ACHN (cell line): ENCODE data around the gene VRK2.
A peak's percentile ranks its signal among the peaks of the same experiment; 100 is the strongest.
"Not testable (repeated sequence)": the region's sequence is repeated elsewhere in the genome, so short reads cannot be mapped to it uniquely, and the experiment has no call there.

Experiments used
- DNase-seq: peaks from one replicate; pipeline ENCODE4 v3.0.0-alpha.2; 2015
- in situ Hi-C: cut with HindIII; loops from 2 replicates; pipeline ENCODE4 v1.10.0; 2017; ENCODE audit warnings: low sequenced_read_pairs, low pct_ligation_motif_present, low pct_unique_long_range_greater_than_20kb

VRK2 gene

DNA sequence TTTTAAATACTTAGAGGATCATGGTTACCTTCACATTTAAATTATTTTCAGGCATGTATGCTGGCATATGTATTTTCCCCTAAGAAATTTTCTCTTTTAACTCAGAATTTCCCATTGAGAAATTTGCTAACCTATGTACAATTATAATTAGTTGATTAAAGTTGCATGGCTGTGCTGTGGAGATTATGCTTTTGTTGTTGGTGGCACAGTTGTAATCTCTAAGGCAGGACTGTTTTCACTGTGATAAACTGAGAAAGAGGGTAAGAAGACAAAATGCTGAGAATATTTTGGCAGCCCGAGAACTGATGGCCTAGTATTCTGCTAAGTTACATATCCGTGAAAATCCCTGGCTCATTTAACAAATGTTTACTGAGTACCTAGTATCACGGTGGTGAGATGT lies 1.4 kb downstream of the VRK2 start:
- DNase-seq: no peak
- in situ Hi-C loops: no loop called here

DNA sequence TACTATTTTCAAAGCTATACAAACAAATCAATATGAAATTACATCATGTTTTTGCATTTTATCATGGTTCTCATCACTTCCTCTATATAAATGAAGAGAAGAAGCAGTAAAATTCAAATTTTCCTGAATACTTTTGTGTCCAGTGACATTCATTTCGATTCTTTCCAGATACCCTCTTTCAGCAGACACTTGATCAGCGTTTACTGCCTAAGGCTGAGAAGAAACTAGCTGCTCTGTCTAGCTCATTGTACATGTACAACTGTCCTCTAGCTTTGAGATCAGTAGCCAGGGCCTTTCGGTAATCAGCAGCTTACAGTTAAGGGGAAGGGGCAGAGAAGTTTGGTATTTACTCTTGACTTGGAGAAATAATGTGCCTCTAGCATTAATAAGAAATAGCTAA lies 4.8 kb downstream of the VRK2 start:
- in situ Hi-C loops: no loop called here
- no peak for DNase-seq

DNA sequence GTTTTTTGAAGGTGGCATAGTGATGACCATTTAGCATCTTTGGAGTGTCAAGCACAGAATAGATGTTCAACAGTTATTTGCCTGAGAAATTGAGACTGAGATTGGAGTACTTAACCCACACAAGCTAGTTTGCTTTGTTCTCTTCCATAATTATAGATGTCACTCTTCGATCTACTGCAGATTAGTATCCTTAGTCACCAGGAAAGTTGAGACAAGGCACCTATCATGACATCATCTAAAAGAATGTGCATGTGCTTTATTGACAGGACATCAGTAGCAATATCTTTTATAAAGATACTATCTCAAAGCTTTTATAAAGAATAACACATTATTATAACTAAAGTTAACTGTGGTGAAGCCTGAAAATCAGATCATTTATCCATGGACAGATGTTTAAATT lies 6.4 kb downstream of the VRK2 start:
- in situ Hi-C loops: no loop called here
- no peak for DNase-seq

DNA sequence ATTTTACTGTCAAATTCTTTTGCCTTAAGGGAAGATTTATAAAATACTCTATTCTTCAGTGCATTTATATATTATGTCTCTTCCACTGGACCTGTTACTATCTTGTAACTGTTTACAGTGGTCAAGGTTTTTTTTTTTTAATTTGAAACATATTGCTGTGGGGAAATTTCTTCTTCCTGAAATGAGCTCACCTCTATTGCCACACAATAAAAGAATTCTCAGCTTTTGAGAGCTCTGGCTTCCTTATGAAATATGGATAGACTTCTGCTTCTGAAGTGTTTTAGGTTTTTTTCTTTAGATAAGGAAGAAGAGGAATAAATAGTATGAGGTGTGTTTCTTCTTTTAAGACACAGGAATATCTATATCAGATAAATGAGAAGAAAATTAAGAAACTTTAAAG lies 7.7 kb downstream of the VRK2 start:
- in situ Hi-C loops: no loop called here
- DNase-seq: no peak

DNA sequence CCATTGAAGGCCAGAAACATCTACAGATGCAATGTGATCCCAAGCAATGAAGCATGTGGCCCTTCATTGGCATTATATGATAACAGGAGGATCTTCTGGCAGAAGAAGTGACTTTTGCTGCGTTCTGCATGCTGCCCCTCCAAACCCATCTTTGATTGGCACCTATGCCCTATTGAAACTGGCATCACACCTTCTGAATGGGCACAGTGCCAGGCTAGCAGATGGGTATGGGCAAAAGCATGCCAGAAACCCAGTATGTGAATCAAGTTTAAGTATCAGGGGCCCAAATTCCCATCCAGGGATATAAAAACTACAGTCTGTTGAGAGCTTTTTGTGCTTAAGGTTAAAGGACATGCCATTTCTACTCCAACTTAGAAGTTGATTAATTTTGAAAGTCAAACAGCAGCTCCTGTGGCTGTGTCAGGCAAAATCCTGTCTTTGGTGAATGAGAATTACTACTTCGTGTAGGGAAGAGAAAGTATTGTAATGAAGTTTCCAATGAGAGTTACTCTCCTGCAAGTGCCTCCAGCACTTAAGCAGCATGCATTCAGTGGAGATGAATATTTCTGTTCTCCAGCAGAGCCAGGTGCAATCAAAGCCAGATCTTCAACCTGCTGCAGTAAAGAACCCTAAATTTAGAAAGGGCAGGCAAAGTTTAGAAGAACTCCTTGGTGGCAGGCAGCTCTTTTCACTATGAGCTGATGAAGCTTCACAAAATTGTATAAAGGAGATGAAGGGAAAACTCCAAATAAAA lies 8.6 kb downstream of the VRK2 start:
- in situ Hi-C loops: no loop called here
- DNase-seq: no peak

DNA sequence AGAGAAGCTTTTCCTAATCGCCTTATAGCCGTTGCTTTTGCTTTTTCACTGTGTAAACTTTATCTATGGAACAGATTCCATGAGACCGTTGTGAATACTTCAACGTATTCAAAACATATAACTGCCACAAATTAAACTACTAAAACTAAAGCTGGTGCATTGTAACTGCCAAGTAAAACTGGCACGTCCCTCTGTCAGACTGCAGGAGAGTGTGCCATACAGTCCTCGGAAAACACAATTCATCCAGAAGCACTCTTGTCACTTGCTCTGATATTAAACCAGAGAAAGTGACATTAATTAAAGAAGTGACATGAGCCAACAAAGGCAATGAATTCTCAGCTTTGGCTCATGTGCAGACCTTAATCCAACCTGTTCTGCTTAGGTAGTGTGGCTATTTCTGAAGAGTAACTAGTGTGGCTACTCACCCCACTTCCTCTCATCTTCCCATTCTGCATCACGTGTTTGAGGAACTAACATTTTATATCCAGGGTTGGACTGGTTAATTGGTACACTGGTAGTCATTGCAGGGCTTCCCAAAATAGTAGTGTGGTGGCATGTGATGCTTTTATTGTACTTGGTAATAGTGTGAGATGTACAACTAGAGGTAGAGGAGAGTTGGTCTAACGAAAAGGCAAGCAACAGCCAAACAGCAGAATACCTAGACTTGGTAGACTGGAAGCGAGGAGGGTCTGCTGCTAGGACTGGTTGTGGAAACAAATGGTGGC lies 9.7 kb downstream of the VRK2 start:
- in situ Hi-C loops: no loop called here
- no peak for DNase-seq

DNA sequence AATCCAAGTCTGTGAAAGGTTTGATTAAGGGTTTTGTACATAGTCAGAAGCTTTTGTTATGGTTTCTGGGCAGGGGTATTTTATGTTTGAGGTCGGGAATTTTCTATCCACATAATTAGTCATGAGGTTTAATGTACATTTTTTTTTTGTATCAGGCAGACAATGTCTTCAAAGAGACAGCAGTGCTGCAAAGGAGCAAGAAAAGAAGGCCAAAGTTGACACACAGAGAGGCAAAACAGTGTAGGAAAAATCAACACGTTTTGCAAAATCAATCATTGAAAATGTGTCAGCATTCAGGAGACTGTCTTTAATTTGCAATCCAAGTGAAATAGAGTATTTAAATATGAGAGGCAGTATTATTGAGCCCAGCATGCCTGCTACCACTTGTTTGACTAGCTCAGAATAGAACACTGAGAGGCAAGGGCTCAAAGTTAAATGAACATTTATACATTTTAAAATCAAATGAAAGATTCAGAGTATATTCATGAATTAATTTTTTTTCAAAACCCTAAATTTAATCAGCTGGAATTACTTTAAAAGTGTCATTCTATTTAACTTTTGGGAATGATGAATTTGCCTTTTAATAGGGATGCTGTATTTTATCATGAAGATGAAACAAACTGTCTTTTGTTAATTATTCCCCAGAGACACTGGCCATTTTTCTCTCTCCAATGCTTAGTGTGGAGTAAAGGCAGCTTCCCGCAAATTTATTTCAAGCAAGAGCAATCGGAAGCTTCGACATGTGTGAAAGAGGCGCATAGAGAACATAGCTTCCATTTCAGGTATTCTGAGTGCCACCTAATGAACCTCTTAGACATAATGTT lies 11.3 kb downstream of the VRK2 start:
- in situ Hi-C loops: no loop called here
- no peak for DNase-seq

DNA sequence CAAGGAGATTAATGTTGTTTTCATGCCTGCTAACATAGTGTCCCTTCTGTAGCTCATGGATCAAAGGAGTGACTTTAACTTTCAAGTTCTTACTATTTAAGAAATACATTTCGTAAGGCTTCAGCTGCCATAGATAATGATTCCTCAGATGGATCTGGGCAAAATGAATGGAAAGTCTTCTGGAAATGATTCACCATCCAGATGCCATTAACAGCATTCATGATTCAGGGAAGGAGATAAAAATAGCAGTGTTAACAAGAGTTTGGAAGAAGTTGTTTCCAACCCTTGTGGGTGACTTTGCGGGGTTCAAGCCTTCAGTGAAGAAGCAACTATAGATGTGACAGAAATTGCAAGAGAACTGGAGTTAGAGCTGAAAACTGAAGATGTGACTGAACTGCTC lies 17.0 kb downstream of the VRK2 start:
- in situ Hi-C loops: no loop called here
- peak; percentile 33 for DNase-seq

DNA sequence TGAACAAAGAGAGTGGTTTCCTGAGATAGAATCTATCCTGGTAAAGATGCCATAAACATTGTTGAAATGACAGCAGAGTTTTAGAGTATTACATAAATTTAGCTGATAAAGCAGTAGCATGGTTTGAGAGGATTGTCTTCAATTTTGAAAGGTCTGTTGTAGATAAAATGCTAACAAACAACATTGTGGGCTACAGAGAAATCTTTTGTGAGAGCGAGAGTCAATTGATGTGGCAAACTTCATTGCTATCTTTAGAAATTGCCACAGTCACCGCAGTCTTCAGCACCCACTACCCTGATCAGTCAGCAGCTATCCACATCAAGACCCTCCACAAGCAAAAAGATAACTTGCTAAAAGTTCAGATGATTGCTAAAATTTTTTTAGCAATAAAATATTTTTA lies 17.5 kb downstream of the VRK2 start:
- no peak for DNase-seq
- in situ Hi-C loops: no loop called here

DNA sequence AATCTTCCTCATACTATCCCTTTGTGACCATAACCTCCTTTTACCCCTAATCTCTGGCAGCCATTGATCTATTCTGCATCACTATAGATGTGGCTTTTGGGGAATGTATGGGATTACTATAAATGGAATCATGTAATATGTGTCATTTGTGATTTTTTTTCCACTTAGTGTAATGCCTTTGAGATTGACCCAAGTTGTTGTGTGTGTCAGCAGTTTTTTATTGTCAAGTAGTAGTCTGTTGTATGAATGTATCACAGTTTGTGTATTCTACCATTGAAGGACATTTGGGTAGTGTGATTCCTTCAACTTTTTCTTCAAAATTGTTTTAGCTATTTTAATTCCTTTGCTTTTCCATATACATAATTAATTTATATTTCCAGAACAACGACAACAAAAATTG lies 18.6 kb downstream of the VRK2 start:
- DNase-seq: no peak
- in situ Hi-C loops: no loop called here

DNA sequence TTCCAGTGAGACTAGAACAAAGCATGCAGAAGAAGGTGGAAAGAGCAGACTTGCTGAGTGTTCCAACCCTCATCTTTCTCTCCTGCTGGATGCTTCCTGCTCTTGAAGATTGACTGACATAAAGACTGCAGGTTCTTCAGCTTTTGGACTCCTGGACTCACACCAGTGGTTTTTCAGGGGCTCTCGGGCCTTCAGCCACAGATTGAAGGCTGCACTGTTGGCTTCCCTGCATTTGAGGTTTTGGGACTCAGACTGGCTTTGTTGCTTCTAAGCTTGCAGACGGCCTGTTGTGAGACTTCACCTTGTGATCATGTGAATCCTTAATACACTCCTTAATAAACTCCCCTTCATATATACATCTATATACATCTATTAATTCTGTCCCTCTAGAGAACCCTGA lies 20.4 kb downstream of the VRK2 start:
- no peak for DNase-seq
- in situ Hi-C loops: no loop called here

DNA sequence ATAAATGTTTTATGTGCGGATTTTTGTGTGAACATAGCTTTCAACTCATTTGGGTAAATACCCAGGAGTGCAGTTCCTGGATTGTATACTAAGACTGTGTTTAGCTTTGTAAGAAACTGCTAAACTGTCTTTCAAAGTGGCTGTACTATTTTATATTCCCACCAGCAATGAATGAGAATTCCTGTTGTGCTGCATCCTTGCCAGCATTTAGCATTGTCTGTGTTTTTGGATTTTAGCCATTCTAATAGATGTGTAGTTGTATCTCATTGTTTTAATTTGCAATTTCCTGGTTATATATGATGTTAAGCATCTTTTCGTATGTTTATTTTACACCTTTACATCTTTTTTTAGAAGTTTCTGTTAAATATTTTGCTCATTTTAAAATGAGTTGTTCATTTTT lies 24.2 kb downstream of the VRK2 start:
- in situ Hi-C loops: no loop called here
- no peak for DNase-seq

DNA sequence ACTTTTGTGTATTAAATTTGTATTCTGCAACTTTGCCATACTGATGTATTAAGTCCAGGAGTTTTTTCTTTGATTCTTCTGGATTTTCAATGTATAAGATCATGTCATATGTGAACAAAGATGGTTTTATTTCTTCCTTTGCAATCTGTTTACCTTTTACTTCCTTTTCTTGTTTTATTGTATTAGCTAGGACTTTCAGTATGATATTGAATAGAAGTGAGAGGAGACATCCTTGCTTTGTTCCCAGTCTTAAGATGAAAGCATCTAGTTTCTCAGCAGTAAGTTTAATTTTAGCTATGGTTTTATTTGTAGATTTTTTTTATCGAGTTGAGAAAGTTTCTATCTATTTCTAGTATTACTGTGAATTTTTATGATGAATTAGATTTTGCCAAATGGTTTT lies 25.5 kb downstream of the VRK2 start:
- DNase-seq: no peak
- in situ Hi-C loops: no loop called here

DNA sequence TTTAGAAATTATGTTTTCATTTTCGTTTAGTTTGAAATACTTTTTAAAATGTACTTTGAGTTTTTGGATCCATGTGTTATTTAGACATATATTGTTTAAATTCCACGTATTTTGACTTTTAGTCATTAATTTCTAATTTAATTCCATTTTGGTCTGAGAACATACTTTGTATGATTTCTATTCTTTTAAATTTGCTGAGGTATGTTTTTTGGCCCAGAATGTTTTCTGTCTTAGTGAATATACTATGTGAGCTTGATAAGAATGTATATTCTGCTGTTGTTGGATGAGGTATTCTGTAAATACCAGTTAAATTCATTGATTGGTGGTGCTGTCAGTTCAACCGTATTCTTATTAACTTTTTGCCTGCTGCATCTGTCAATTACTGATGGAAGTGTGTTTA lies 26.4 kb downstream of the VRK2 start:
- in situ Hi-C loops: no loop called here
- DNase-seq: no peak

DNA sequence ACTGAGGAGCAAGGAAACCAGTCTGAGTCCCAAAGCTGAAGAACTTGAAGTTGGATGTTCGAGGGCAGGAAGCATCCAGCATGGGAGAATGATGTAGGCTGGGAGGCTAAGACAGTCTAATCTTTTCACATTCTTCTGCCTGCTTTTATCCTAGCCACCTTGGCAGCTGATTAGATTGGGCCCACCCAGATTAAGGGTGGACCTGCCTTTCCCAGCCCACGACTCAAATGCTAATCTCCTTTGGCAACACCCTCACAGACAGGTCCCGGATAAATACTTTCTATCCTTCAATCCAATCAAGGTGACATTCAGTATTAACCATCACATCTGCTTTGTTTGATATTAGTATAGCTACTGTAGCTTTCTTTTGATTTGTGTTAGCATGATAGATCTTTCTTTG lies 27.1 kb downstream of the VRK2 start:
- in situ Hi-C loops: no loop called here
- DNase-seq: no peak

DNA sequence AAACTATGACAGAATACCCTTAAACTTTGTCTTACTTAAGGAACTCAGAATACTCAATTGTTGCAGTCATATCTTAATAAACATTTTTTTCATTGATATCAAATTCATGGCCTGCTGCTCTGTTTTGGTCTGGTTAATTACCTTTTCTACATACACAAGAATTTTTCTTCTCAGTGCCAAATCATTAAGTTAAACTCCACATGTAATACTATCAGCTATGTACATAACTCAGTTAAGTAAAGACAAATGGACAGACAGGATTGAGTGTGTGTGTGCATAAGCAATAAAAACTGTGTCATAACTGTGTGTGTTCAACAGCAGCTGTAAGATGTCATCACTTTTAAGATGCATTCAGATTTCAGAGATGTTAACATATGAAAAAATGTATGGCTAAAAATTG lies 34.4 kb downstream of the VRK2 start:
- in situ Hi-C loops: no loop called here
- DNase-seq: no peak

DNA sequence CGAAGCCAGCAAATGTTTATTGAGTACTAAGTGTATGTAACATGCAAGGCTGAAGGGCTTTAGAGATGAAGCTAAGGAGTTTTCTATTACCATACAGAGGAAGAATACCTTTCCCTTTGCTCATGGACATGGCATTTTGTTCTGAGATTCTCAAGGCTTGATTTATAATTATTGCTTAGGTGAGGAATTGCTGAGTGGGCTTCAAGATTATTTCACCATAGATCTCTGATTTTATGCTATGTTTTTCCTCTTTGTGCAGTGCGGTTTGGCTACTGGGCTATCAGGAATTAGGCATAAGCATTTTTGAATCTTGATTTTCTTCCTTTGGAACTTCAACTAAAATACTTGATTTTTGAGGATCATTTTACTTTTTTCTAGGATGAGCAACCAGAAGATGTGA lies 42.5 kb downstream of the VRK2 start:
- DNase-seq: no peak
- in situ Hi-C loops: no loop called here

DNA sequence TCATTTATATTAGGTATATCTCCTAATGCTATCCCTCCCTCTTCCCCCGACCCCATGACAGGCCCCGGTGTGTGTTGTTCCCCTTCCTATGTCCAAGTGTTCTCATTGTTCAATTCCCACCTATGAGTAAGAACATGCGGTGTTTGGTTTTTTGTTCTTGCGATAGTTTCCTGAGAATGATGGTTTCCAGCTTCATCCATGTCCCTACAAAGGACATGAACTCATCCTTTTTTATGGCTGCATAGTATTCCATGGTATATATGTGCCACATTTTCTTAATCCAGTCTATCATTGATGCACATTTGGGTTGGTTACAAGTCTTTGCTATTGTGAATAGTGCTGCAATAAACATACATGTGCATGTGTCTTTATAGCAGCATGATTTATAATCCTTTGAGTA lies 46.2 kb downstream of the VRK2 start:
- DNase-seq, in situ Hi-C loops: not testable (repeated sequence)

DNA sequence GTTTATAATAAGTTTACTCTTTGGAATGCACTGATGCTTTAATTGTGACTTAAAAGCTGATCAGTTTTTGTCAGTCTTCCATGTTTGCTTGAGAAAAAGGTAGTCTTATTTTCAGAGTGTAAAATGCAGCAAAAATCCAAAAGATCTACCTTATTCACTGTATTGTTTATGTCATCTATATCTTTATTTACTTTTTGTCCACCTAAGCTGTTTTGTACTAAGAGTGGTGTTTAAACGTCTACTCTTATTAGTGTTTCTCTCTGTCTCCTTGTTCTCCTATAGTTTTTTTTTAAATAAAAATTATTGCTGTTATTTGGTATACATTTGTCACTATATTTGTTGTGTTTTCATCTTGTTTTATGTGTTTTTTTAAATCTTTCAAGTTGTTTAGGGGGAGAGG lies 50.4 kb downstream of the VRK2 start:
- DNase-seq: no peak
- in situ Hi-C loops: no loop called here
